Hematopoietic multipotent progenitor cell treated with erythropoietin and hydrocortisone succinate and interleukin-3 and kit ligand, for 17 days (in vitro differentiated cells): ENCODE results near the gene CAPZB.

Source experiments
- DNase-seq: peaks from one replicate; pipeline ENCODE4 v3.0.0-alpha.2; 2015; ENCODE audit warnings: low spot score

Gene CAPZB

GRCh38 chr1:19346026-19346425 lies 139.3 kb downstream of the CAPZB start:
- DNase-seq, result no peak

- DNase-seq, result no peak
Measured at GRCh38 chr1:19345391-19345790, 139.9 kb downstream of the CAPZB start.

DNA sequence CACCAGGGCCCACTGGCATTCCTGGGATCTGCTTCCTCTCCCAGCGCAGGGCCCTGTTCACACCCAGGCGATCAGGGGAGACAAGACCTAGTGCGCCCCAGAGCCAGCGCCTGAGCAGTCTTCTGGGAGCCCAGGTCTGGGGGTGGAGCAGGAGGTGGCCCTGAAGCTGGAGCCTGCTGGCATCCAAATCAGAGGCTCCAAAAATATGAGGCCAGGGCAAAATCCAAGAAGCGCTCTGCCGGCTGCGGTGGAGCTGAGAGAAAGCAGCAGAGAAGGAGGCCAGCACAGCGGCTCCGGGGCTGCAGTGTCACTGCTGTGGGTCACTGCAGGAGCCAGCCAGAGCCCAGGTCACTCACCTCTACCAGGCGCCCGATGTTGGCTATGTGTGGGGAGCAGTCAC lies 140.5 kb downstream of the CAPZB start:
- no peak for DNase-seq

DNA sequence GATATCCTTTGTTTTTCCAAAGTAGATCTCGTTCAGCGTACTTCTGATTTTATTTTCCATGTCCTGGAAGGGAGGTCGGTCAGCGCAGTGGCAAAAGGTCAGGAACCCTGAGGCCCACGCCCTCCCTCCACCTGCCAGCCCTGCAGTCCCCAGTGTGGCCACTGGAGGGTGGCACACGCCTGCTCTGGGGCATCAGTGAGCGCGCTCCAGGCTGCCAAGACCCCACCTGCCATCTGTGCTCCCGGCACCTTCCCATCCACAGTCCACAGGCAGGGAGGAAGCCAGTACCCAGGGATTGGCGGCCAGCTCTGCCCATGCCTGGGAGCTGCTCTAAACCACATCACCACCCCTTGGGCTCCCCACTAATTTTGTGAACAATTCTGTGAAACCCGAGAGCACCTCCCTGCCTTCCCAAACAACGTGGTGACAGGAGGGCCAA lies 140.9 kb downstream of the CAPZB start:
- peak; percentile 19 for DNase-seq

DNA sequence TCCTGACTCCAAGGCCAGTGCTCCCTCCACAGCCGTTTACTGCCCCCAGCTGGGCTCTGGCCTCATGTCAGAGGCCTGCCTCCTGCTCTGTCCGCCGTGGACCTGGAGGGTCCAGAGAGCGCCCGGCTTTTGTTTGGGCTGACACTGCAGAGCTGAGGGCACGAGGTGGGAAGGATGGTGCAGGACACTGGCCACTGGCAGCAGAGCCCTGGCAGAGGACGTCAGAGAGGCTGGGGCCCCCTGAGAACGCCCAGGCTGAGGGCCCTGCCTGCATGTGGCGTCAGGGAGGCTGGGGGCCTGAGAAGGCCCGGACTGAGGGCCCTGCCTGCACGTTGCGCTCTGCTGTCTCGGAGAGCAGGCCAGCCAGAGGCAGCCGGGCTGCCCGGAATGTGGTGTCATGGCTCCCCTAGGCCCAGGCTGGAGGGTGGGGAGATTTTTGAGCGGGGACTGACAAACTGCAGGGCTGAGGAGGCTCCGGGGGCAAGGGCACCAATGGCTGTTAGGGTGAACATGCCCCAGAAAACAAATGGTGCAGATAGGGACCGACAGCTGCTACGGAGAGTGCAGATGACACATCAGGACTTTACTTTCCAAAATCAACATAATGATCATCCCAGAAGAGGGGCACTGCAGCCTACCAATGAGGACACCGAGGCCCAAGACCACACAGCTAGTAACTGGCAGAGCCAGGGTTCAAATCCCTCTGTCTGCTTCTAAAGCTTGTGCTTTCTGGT lies 141.6 kb downstream of the CAPZB start:
- no peak for DNase-seq

- no peak for DNase-seq
Measured at GRCh38 chr1:19342894-19343616, 142.3 kb downstream of the CAPZB start.

GRCh38 chr1:19342062-19342750 lies 143.1 kb downstream of the CAPZB start:
- no peak for DNase-seq

DNA sequence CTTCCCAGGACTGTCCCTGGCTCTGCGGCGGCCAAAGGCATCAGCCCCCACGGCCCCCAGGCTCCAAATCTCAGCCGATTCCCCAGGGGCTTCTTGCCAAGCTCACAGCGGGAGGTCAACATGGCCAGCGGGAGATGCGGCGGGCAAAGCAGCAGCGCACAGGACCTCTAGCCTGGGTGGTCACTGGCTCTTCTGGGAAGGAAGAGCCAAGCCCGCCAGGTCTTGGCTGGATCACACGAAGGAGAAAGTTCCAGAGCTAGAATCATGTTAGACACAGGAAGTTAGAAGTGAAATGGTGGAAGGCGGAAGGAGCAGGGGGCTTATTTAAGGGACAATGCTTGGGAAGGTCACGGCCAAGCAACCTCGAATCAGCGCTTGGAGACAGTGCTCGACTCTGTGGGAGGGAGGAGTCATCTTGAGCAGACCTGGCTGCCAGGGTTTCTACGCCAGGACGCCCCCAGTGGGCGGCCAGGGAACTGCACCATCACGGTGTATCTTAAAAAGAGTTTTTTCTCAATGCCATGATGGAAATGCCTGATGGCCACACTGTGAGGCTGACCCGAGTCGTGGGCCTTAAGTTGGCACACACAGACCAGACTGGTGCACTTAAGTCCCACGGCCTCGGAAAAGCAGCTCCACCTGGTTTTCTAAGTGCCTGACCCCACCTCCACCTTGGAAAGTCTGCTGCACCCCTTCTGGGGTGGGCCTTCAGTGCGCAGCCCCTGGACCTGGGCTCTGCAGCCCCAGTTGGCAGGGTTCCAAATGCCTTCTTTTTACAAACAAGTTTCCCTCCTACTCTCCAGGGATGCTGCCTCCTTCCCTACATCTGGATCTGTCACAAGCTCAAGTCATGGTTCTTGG lies 143.9 kb downstream of the CAPZB start:
- peak; percentile 73 for DNase-seq

GRCh38 chr1:19340387-19340937 lies 144.9 kb downstream of the CAPZB start:
- no peak for DNase-seq

GRCh38 chr1:19339214-19339861 lies 146.0 kb downstream of the CAPZB start:
- DNase-seq, result no peak

DNA sequence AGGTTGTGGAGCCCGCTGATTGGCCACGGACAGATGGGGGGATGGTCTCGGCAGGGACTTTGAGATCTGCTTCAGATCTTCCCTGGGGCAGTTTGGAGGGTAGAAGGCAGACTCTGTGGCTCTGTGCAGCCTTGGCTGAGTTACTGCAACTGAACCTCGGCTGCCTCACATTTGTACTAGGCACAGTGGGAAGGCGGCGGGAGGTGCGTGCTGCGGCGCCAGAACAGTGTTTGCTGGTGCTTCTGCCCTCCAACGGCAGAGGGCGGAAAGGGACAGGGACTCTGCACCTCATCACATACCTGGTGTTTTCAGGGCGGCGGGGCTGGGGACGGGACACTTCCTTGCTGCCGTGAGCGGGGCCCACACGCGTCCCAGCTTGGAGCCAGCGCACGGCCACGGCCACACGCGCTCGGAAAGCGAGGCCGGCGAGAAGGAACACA lies 147.0 kb downstream of the CAPZB start:
- DNase-seq, result no peak

- no peak for DNase-seq
Measured at GRCh38 chr1:19337289-19337688, 148.1 kb downstream of the CAPZB start.

- no peak for DNase-seq
Measured at GRCh38 chr1:19336543-19336942, 148.8 kb downstream of the CAPZB start.

- no peak for DNase-seq
Measured at GRCh38 chr1:19333587-19334354, 151.6 kb downstream of the CAPZB start.

DNA sequence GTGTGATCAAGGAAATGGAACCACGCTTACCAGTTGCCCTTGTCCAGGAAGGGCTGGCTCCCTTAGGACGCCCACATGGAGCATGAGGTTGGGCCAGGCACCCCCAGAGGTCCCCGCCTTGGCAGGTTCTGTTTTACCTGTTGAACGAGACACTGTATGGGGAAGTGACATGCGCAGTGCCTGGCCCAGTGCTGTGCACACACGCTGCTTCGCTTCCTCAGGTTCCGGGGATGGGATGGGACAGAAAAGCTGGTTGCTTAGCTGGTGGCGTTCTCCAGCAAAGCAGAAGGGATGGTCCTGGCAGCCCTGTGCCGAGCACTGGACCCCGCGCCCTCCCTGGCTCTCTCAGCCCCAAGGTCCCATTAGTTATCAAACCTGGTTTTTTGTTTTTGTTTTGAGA lies 152.5 kb downstream of the CAPZB start:
- DNase-seq, result no peak

GRCh38 chr1:19331262-19331878 lies 154.0 kb downstream of the CAPZB start:
- DNase-seq, result no peak

DNA sequence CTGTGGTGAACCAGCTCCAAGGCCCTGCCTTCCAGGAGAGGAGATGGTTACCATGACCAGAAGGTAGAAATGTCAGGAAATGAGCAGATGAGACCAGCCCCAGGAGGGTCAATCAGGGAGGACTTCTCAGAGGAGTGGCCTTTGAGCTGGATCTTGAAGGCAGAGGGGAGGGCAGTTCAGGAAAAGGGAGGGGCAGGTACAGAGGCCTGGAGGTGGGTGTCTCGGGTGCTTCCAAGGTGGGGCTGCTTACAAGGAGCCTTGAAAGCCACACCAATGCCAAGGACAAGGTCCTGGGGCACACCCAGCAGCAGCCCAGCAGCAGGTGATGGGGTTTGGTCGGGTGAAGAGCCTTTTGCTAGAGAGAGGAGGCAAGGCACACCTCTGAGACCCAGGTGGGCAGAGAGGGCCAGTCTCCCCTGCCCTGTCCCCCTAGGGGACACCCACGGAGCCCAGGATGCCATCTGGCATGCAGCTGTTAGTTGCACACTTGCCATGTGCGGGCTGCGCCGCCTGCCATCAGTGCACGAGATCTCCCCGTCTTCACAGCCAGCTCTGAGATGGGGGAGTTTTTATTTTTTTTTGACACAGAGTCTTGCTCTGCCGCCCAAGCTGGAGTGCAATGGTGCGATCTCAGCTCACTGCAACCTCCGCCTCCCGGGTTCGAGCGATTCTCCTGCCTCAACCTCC lies 154.7 kb downstream of the CAPZB start:
- no peak for DNase-seq

- DNase-seq, result no peak
Measured at GRCh38 chr1:19329611-19330010, 155.7 kb downstream of the CAPZB start.

DNA sequence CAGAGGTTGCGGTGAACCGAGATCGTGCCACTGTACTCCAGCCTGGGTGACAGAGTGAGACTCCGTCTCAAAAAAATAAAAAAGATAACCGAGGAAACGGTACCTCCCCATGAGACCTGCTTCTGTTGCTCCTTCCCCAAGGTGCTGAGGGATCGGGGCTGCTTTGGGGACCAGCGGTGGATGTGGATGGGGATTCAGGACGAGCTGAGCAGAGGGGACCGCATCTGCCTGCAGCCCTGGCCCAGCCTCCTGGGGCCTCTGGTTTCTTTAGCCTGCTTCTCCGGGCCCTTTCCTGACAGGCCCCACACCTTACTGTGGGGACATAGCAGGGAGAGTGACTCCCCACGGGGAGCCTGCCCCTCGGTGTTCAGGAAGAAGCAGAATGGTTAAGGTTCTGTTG lies 156.2 kb downstream of the CAPZB start:
- no peak for DNase-seq
